NCI-H524 treated with DMSO at 0.1 percent for 48 hours (cell line): ENCODE results near the gene GRIA3.
"Not testable (repeated sequence)": the region's sequence is repeated elsewhere in the genome, so short reads cannot be mapped to it uniquely, and the experiment has no call there.

Experiments used
- DNase-seq: peaks from one replicate; lab custom pipeline; 2025; lab: John Stamatoyannopoulos, UW

Gene GRIA3

GRCh38 chrX:123277347-123277746 lies 93.3 kb downstream of the GRIA3 start:
- DNase-seq: no peak

GRCh38 chrX:123277821-123278220 lies 93.7 kb downstream of the GRIA3 start:
- DNase-seq: no peak

GRCh38 chrX:123282241-123282640 lies 98.2 kb downstream of the GRIA3 start:
- DNase-seq: no peak

- not testable (repeated sequence) for DNase-seq
Measured at GRCh38 chrX:123283407-123283806, 99.3 kb downstream of the GRIA3 start.

GRCh38 chrX:123291623-123292022 lies 107.5 kb downstream of the GRIA3 start:
- DNase-seq: no peak

GRCh38 chrX:123298026-123298425 lies 113.9 kb downstream of the GRIA3 start:
- no peak for DNase-seq

GRCh38 chrX:123303429-123303828 lies 119.4 kb downstream of the GRIA3 start:
- no peak for DNase-seq

GRCh38 chrX:123308658-123309057 lies 124.6 kb downstream of the GRIA3 start:
- no peak for DNase-seq

- DNase-seq: no peak
Measured at GRCh38 chrX:123310112-123310511, 126.0 kb downstream of the GRIA3 start.

GRCh38 chrX:123311486-123311885 lies 127.4 kb downstream of the GRIA3 start:
- DNase-seq: no peak

- no peak for DNase-seq
Measured at GRCh38 chrX:123313486-123313885, 129.4 kb downstream of the GRIA3 start.

- DNase-seq: no peak
Measured at GRCh38 chrX:123320622-123321021, 136.5 kb downstream of the GRIA3 start.

- no peak for DNase-seq
Measured at GRCh38 chrX:123322536-123322935, 138.5 kb downstream of the GRIA3 start.

GRCh38 chrX:123324625-123325024 lies 140.5 kb downstream of the GRIA3 start:
- DNase-seq: no peak

- DNase-seq: no peak
Measured at GRCh38 chrX:123330229-123330942, 146.3 kb downstream of the GRIA3 start.

- no peak for DNase-seq
Measured at GRCh38 chrX:123331349-123331748, 147.3 kb downstream of the GRIA3 start.

- no peak for DNase-seq
Measured at GRCh38 chrX:123331859-123332258, 147.8 kb downstream of the GRIA3 start.

- no peak for DNase-seq
Measured at GRCh38 chrX:123336666-123337065, 152.6 kb downstream of the GRIA3 start.

- DNase-seq: no peak
Measured at GRCh38 chrX:123337886-123338639, 154.0 kb downstream of the GRIA3 start.

- no peak for DNase-seq
Measured at GRCh38 chrX:123339221-123339905, 155.3 kb downstream of the GRIA3 start.

GRCh38 chrX:123340696-123341095 lies 156.6 kb downstream of the GRIA3 start:
- no peak for DNase-seq

GRCh38 chrX:123348468-123348867 lies 164.4 kb downstream of the GRIA3 start:
- no peak for DNase-seq

GRCh38 chrX:123350226-123350625 lies 166.1 kb downstream of the GRIA3 start:
- DNase-seq: no peak
